Measurements from ENCODE around the gene CLK2. TPM values are rescaled to one million over a fixed set of nuclear protein-coding genes. Genes with fewer than 3 reads are reported as not detected.

Gene CLK2
- total and polyA plus RNA-seq, 2 of the 13 experiments (the other 11 are each of a cell fraction or from before 2014, with no cell fraction given): 20.1 to 73.5 TPM

DNA sequence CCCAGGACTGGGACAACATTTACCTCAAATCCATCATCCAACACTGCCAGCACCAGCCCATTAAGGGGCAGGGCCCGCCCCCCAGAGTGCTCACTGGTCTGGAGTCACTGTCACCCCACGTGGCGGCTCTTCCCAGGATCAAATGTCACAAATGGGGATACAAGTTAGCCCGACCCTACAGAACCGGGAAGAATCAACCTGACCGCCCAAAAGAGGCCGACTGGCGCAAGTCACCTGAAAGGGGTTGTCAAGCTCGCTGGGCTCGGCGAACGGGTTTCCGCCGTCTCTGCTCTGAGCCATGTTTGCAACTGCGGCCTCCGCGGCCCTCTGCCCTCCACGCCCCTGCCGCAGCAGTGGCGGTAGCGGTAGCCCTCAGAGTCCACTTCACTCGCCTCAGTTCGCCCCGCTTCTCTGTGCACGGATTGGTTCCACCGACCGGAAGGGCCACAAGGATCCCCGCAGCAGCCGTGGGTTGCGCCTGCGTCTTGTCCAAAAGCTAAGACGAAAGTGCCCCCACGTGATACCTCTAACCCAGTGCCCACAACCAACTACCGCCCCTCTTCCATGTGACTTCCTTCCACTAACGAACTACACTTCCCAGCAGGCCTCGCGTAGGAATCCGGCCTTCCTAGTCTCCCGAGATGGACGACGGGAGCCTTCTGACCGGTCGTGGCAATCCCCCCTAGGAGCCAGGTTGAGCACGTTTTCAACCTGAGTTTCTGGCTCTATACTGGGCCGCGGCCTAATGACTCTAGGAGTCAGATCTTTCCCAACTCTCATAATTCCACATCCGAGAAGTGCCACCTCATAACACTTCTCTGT lies 11.2 kb downstream of the CLK2 start, which contains the start of gene SCAMP3 (continued):
- TF ChIP-seq, protein P1, sequence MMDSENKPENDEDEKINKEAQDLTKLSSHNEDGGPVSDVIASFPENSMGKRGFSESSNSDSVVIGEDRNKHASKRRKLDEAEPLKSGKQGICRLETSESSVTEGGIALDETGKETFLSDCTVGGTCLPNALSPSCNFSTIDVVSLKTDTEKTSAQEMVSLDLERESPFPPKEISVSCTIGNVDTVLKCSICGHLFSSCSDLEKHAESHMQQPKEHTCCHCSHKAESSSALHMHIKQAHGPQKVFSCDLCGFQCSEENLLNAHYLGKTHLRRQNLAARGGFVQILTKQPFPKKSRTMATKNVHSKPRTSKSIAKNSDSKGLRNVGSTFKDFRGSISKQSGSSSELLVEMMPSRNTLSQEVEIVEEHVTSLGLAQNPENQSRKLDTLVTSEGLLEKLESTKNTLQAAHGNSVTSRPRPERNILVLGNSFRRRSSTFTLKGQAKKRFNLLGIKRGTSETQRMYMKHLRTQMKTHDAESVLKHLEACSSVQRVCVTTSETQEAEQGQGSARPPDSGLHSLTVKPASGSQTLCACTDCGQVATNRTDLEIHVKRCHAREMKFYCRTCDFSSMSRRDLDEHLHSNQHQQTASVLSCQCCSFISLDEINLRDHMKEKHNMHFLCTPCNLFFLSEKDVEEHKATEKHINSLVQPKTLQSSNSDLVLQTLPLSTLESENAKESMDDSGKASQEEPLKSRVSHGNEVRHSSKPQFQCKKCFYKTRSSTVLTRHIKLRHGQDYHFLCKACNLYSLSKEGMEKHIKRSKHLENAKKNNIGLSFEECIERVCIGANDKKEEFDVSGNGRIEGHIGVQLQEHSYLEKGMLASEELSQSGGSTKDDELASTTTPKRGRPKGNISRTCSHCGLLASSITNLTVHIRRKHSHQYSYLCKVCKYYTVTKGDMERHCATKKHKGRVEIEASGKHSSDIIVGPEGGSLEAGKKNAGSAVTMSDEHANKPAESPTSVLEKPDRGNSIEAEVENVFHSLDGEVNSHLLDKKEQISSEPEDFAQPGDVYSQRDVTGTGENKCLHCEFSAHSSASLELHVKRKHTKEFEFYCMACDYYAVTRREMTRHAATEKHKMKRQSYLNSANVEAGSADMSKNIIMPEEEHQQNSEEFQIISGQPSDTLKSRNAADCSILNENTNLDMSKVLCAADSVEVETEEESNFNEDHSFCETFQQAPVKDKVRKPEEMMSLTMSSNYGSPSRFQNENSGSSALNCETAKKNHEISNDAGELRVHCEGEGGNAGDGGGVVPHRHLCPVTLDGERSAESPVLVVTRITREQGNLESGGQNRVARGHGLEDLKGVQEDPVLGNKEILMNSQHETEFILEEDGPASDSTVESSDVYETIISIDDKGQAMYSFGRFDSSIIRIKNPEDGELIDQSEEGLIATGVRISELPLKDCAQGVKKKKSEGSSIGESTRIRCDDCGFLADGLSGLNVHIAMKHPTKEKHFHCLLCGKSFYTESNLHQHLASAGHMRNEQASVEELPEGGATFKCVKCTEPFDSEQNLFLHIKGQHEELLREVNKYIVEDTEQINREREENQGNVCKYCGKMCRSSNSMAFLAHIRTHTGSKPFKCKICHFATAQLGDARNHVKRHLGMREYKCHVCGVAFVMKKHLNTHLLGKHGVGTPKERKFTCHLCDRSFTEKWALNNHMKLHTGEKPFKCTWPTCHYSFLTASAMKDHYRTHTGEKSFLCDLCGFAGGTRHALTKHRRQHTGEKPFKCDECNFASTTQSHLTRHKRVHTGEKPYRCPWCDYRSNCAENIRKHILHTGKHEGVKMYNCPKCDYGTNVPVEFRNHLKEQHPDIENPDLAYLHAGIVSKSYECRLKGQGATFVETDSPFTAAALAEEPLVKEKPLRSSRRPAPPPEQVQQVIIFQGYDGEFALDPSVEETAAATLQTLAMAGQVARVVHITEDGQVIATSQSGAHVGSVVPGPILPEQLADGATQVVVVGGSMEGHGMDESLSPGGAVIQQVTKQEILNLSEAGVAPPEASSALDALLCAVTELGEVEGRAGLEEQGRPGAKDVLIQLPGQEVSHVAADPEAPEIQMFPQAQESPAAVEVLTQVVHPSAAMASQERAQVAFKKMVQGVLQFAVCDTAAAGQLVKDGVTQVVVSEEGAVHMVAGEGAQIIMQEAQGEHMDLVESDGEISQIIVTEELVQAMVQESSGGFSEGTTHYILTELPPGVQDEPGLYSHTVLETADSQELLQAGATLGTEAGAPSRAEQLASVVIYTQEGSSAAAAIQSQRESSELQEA (CRISPR knock-in tag; IDR thresholded peaks at IDR 0.05; ENCODE audit: not compliant biosample characterization): no peak
- TF ChIP-seq ZBTB38 (CRISPR knock-in tag; IDR thresholded peaks at IDR 0.05): peak; percentile 74; the same call in 1 of the 2 replicates
- peak; percentile 79 for TF ChIP-seq RBM39 (IDR thresholded peaks at IDR 0.05; ENCODE audit: low read depth, low read length, poor library complexity, severe bottlenecking)
- TF ChIP-seq ELK4 (CRISPR knock-in tag; IDR thresholded peaks at IDR 0.05; ENCODE audit: borderline replicate concordance): no peak
- no peak for TF ChIP-seq TP53 (CRISPR knock-in tag; conservative IDR thresholded peaks at IDR 0.05)
- no peak for TF ChIP-seq JDP2 (CRISPR knock-in tag; IDR thresholded peaks at IDR 0.05; ENCODE audit: borderline replicate concordance)
- TF ChIP-seq, protein P2, sequence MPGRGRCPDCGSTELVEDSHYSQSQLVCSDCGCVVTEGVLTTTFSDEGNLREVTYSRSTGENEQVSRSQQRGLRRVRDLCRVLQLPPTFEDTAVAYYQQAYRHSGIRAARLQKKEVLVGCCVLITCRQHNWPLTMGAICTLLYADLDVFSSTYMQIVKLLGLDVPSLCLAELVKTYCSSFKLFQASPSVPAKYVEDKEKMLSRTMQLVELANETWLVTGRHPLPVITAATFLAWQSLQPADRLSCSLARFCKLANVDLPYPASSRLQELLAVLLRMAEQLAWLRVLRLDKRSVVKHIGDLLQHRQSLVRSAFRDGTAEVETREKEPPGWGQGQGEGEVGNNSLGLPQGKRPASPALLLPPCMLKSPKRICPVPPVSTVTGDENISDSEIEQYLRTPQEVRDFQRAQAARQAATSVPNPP (CRISPR knock-in tag; IDR thresholded peaks at IDR 0.05): peak; percentile 72
- TF ChIP-seq ZNF282 (IDR thresholded peaks at IDR 0.05; ENCODE audit: partially characterized antibody): no peak
- peak; percentile 94 for TF ChIP-seq CHD2 (IDR thresholded peaks at IDR 0.05; ENCODE audit: low read depth, low read length)
- TF ChIP-seq, protein P3, sequence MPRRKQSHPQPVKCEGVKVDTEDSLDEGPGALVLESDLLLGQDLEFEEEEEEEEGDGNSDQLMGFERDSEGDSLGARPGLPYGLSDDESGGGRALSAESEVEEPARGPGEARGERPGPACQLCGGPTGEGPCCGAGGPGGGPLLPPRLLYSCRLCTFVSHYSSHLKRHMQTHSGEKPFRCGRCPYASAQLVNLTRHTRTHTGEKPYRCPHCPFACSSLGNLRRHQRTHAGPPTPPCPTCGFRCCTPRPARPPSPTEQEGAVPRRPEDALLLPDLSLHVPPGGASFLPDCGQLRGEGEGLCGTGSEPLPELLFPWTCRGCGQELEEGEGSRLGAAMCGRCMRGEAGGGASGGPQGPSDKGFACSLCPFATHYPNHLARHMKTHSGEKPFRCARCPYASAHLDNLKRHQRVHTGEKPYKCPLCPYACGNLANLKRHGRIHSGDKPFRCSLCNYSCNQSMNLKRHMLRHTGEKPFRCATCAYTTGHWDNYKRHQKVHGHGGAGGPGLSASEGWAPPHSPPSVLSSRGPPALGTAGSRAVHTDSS (CRISPR knock-in tag; conservative IDR thresholded peaks at IDR 0.05): no peak
- TF ChIP-seq MXD4 (CRISPR knock-in tag; IDR thresholded peaks at IDR 0.05): peak; percentile 80
- no peak for TF ChIP-seq MIER2 (CRISPR knock-in tag; IDR thresholded peaks at IDR 0.05)
- no peak for TF ChIP-seq KLF12 (CRISPR knock-in tag; IDR thresholded peaks at IDR 0.05; ENCODE audit: borderline replicate concordance)

Measured in HepG2 (cell line).